GM19328 (cell line): Measurements from ENCODE around the gene ABHD16A.

Experiments used
- ATAC-seq: cut with Tn5 transposase; IDR thresholded peaks from one replicate; pipeline ENCODE4 v1.9.1; 2021; ENCODE audit warnings: mild to moderate bottlenecking, moderate library complexity; ENCODE audit not compliant: unreplicated experiment

ABHD16A gene

DNA sequence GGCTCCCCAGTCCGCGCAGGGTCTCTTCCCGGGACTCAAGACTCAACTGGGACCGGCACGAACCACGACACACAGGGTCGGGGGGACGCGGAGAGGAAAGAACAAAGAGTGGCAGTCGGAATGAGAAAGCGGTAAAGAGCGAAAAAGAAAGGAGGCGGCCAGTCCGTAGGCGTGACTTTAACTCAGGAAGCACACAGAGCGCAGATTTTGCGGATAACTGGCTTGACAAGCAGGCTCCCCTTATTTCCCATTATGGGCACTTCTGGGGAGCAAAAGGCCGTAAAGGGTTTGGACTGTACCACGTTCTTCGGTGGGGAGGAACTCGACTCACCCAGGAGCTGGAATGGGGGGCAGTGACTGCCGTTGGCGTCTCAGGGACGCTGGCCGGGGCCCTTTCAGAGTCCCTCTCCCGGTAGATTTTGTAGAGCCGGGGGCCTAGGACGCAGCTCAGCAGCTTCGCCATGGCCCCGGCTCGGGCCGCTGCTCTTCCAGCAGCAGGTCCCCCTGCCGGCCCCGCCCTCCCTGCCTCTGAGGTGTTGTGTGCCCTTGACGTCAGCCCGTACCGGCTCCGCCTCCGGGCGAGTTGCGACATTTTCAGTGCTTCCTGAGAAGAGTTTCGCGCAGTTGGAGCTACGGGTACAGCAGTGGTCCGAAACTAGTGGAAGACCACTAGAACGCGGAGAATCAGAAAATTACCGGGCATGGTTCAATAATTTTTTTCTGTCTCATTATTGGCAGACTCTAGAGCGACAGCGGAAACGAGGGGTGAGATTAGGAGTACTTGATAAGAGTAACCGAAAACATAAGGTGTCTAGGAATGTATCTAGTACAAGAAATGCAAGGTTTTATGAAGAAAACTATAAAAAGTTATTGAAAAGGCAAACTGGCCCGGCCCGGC, at the start of gene ABHD16A:
Gene ABHD16A, minus strand, starts transcription at position 506 of the 898 bp plus-strand sequence. Its CDS starts 43 bp downstream, at position 463.
- peak; percentile 83 for ATAC-seq

- no peak for ATAC-seq
Measured at GRCh38 chr6:31752739-31753319, 49.7 kb upstream of the ABHD16A start.

DNA sequence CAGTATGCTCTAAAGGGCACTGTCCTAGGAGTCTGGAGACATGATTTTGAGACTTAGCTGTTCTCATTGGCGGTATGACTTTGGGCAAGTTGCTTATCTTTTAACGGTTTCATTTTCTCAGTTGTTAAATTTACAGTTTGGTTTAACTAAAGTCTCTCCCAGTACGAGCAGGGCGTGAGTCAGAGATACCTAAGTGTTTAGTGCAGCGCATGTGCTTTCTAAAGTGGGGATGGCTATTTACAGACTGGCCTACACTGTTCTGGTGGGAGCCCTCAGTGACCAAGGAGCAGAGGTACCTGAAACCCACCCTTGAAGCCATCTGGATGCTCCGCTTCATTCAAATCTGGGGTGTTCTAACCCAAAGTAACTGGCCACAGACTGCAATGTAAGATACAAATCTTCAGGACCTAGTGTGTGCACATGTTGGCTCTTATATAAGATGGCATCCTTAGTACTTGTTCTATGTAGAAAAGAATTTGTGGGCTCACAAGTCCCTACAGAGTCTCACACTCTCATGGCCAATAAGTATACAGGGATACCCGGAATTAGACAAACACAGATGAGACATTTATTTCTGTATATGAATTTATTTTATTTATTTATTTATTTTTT, 47.4 kb upstream of the ABHD16A start:
- no peak for ATAC-seq

DNA sequence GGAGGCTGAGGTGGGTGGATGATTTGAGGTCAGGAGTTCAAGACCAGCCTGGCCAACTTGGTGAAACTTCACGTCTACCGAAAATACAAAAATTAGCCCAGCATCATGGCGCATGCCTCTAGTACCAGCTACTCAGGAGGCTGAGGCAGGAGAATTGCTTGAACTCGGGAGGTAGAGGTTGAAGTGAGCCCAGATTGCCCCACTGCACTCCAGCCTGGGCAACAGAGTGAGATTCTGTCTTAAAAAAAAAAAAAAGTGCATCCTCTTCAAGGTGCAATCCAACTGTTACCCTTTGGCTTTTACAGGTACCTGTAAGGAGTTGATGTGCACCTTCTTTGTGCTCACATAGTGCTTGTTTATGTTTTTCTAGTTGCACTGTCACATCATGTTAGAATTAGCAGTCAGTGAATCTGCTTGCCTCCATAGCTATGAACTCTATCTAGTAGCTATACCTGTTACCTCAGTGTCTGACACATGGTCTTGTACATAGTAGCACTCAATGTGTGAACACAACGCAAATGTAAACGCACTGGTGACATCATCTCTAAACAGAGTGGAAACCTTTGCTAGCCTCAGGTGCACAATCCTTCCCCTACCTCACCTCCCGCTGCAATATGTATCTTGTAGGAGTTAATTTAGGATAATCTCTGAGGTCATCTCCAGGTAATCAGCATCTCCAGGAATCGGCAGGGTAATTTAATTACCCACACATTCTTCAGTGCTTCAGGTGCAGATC, 46.3 kb upstream of the ABHD16A start:
- ATAC-seq, result no peak

GRCh38 chr6:31744422-31744821, 41.3 kb upstream of the ABHD16A start:
- no peak for ATAC-seq

DNA sequence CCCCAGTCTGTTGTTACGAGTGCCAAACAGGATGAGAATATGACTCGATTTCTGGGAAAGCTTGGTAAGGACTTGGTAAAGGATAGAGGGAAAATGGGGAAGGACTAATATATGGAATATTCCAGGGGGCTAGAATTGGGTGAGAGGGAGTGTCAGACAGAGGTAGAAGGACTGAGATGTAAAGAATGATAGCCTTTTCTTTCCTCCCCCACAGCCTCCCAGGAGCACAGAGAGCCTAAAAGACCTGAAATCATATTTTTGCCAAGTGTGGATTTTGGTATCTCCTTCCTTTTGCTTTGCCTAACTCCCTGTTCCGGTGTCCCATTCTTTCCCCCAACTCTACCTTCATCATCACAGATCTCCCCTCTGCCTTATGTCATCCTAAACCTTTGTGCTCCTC, 39.8 kb upstream of the ABHD16A start:
- no peak for ATAC-seq

DNA sequence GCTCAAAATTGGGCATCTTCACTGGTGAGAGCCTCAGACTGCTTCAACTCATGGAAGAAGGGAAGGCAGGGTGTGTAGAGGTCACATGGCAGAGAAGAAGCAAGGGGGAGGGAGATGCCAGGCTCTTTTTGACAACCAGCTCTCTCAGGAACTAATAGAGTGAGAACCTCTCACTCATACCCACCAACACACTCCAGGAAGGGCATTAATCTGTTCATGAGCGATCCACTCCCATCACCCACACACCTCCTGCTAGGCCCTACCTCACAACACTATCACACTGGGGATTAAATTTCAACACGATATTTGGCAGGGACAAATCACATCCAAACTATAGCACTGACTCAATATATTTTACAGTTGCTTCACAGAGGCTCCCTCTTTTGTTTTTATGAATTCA, 38.7 kb upstream of the ABHD16A start:
- no peak for ATAC-seq

DNA sequence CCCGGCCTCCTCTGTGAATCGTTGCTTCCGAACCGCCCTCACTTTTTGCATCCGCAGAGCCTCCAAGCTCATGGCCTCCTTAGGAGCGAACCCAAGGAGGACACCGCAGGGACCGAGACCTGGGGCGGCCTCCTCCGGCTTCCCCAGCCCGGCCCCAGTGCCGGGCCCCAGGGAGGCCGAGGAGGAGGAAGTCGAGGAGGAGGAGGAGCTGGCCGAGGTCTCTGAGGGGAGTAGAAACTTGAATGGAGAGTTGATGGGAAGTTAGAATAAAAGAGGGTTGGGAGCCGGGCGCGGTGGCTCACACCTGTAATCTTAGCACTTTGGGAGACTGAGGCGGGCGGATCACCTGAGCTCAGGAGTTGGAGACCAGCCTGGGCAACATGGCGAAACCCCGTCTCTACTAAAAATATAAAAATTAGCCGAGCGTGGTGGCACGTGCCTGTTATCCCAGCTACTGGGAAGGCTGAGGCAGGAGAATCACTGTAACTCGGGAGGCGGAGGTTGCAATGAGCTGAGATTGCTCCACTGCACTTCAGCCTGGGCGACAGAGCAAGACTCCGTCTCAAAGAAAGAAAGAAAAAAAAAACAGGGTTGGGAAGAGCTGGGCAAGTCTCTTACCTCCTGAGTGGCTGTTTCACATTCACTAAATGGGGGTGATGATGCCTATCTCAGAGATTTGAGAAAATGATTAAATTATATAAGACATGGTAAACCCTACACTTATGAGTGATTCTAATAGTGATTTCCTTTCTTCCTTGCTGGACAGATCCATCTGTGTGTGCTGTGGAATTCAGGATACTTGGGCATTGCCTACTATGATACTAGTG, 37.5 kb upstream of the ABHD16A start:
- no peak for ATAC-seq

DNA sequence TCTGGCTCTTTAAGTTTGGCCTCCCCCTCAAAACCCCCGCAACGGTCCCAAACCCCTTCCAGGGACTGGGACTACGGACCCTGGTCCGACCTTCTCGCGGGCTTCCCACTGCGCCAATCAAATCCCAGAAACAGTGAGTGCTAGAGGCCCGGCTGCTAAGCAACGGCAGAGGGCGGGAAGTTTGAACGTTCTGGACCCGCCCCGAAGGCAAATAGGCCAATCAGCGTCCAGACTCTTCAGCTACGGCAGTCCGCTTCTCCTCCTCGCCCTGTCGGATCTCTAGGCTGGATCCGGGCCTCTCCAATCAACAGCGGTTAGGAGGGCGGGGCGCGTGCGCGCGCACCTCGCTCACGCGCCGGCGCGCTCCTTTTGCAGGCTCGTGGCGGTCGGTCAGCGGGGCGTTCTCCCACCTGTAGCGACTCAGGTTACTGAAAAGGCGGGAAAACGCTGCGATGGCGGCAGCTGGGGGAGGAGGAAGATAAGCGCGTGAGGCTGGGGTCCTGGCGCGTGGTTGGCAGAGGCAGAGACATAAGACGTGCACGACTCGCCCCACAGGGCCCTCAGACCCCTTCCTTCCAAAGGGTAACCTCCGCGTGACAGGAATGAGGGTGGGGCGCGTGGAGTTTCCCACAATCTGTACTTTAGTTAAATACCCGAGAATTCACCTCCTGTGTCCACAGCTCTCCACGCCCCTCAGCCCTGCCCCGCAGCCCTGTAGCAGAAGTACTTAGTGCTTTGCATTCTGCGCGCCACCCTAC, 36.7 kb upstream of the ABHD16A start, which contains the start of gene MSH5:
Gene MSH5, plus strand, starts transcription at position 367 of the 758 bp plus-strand sequence. CDS start 462 bp downstream, outside the sequence.
- ATAC-seq, result peak; percentile 78

DNA sequence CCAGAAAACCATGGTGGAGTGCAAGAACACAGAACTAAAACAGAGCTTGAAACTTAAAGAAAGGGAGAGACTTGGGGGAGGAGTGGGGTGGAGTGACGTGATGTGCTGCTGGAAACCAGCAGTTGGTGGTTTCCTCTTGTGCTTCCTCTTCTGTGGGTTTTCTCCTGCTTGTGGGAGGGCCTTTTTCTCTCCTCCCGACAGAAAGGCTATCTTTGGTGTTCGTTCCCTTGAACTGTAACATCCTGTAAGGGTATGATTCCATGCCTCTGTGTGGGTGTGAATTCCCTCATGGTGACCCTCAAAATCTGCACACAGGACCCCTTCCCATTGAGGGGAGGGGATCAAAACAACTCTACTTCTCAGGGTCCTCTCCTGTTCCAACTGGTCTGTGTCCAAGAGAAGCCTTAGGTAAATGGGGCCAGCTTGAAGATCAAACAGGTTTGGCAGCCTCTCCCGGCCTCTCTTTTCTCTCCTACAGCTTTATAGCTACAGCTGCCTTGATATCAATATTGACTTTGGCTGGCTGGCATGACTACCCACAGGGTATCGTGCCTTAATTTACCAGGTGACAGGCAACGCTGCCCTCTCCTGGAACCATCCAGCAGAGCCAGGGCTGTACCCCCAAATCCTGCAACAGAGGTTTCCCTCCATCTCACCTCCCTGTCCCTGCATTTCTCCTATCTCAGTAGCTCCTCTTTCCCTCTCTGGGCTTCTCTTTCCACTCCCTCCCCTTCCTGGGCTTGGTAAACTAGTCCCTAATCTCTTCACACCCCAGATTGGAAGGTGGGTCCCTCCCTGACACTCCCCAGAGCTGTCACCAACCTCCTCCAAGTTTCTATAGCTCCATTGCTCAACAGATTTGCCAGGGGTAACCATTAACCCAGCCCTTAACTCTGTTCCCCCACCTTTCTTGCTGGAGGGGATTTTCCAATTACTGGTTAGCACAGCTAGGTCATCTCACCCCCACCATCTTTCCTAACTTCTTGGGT, 35.2 kb upstream of the ABHD16A start:
- ATAC-seq, result no peak

- ATAC-seq, result no peak
Measured at GRCh38 chr6:31737315-31737990, 34.3 kb upstream of the ABHD16A start.

DNA sequence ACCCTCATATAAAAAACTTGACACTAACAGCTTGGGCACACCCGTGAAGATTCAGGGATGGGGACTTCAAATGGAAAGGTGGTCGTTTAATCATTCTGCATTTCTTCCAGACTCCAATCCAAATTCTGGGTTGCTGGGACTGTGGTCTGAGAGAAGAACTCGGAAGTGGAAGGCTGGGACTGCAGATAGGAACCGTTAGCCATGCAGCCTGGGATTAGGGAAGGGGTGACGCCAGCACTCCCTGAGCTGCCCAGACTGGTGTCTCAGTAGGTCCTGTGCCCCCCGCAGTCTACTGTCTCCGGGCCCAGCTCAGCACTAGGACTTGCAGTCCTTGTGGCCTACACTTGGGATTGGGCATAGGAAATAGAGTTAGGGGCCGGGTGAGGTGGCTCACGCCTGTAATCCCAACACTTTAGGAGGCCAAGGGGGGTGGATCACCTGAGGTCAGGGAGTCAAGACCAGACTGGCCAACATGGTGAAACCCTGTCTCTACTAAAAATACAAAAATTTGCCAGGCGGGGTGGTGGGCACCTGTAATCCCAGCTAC, 33.7 kb upstream of the ABHD16A start:
- no peak for ATAC-seq

DNA sequence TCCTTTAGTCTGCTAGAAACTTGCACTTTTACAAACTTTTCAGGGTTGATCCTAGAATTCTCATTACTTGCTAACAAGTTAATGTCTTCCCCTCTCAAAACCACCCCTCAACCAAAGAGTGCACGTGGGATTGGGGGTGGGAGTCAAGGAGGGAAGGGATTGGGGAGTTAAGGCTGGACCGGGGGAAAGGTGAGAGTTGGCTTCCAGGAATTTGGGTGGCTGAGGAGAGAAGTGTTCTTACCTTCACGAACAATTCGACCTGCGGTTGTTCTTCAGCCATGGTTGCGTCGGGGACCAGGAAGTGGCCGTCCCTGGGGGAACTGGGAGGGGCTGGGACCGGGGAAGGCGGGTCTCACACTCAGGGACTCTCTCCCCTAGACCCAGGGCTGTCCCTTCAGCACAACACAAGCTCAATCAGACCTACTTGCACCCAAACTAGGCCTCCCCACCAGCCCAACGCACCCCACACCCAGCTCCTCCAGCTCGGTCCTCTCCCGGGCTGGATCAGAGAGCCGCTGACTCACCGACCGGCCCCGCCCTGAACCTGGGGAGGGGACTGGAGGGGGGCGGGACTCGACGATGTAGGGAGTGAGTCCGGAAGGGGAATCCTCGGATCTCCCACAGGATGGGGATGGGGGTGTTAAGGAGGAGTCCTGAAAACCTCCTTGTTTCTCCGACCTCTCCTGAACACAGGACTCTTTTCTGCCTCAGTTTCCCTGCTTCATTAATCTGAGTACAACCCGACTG, 33.1 kb upstream of the ABHD16A start, which contains the start of gene CLIC1:
Gene CLIC1, minus strand, starts transcription at position 510 of the 747 bp plus-strand sequence. Its CDS starts 230 bp downstream, at position 280.
- no peak for ATAC-seq

DNA sequence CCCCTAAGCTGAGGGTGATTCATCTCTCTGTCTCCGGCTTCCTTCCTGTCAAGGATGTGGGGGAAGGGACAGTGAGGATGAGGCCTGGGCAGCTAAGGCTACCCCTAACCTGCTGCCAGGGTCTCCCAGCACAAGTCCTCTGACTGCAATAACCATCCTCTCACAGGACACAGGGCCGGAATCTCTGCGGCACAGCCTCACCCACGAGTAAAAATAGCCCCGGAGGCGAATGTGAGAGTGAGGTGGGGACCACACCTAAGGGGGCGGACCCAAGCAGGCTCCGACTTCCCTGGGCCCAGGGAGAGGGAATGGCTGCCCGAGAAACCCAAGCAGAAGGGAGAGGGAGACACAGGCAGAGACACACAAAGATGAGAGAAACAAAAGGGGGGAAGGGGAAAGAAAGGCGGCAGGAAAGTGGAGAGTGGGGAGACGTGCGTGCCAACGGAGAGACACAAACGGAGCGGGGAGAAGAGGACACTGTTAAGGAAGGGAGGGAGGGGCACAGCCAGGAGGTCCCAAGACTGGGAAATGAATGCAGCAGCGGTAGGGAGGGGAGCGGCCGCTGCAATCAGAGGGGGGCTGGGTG, 31.8 kb upstream of the ABHD16A start:
- ATAC-seq, result no peak

DNA sequence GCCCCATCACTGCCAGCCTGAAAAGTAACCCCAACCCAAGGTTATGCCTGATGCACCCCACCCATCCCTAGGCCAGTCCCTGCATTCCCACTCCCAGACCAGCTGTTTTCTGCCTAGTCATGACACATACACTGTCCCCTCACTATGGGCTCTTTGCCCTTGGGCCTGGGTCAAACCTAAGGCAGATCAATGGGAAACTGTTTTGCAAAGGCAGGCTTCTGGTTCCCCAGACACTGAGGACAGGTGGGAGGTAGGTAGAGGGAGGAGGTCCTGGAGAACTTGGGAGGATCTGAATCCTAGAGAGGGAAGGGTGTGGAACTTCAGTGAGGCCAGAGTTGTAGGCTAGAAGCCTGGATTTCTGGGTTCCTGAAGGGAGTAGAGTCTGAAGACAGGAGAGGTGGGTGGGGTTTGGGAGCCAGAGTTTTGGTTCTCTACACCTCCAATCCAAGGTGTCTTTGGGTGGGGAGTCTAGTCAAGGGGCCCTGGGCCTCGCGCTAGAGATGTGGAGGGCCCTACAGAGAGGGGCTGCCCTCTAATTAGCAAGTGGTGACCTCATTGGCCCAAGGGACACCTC, 31.2 kb upstream of the ABHD16A start:
- ATAC-seq, result no peak

DNA sequence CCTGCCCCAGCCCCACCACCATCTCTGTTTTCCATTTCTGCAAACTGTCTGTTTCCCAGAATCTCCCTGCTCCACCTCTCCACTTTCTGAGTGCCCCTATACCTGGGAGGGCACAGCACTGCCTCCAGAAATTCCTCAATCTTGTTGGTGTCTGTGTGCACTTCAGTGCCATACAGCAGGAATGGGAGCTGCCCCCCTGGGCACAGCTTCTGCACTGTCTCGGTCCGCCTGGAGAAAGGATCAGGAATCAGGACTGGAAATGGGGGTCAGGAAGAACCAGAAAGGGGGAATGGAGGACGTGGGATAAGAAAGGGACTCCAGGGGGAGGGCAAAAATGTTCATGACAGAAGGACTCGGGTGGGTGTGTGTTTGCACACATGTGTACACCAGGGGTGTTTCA, 30.6 kb upstream of the ABHD16A start:
- no peak for ATAC-seq
